ENCODE results near the gene ASPSCR1. TPM values are rescaled to one million over a fixed set of nuclear protein-coding genes. Genes with fewer than 3 reads are reported as not detected.

Gene ASPSCR1
- total and polyA plus RNA-seq, 10 of the 15 experiments (the other 5 are each of a cell fraction or from before 2014, with no cell fraction given) = 1.5 to 48.4 (median 25.4) TPM

DNA sequence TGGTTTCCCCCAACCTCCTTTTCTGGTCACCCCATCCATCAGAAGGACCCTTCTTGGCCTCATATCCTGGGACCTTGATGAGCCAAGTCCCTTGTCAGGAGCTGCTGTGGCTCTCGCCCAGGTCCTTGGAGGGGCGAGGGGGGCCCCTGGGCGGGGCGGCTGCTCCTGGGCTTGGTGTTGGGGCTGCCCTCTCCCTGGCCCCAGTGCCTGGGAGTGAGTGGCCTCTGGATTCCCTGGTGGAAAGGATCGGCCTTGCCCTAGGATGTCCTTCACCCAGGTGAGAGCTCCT lies 10.2 kb upstream of the ASPSCR1 start:
- WGBS (ENCODE audit: insufficient coverage, insufficient replicate concordance, low lambda C conversion rate, missing lambda C conversion rate) = 44% methylated on average over 5 of the region's 5 CpGs
- no peak for FAIRE-seq

More for the DNA sequence above, 10.2 kb upstream of the ASPSCR1 start:
- POLR2A ChIA-PET = interaction anchor here (0.6 to 2.3 kb wide), 10 partner anchors 9 to 325 kb away, joined by 3 to 18 read pairs (median 3); partner anchors contain the start of genes ASPSCR1, DCXR, FASN and MCRIP1
- Histone ChIP-seq H3K27me3 (replicated peaks in 1 of 2; ENCODE audit: control insufficient read depth in 2 of 2, insufficient read depth in 2 of 2, low read length in 1 of 2) (peaks cover 2 to 5% of the 10 kb centered on the region in 2 experiments), H3K9me3 (replicated peaks; ENCODE audit: control insufficient read depth, insufficient read depth, low read length) (no peaks in the 10 kb centered on the region), H3K79me2 (ENCODE audit: control insufficient read depth, insufficient read depth, low read length) (no peaks in the 10 kb centered on the region), H2AFZ (ENCODE audit: control insufficient read depth, low read depth, low read length) (peak overlapping the region; percentile 5; the same call in 1 of the 2 replicates), H3K36me3 (ENCODE audit: control insufficient read depth in 2 of 2, insufficient read depth in 2 of 2, low read length in 1 of 2) (no peaks in the 10 kb centered on the region), H3K9ac (ENCODE audit: control insufficient read depth, insufficient read depth, low read length) (no peak overlapping the region), H3K27ac (ENCODE audit: control insufficient read depth, insufficient read depth) (no peak overlapping the region), H3K4me2 (ENCODE audit: control insufficient read depth, insufficient read depth) (peak overlapping the region; percentile 49), H3K4me3 (no peak overlapping the region), H4K20me1 (ENCODE audit: control insufficient read depth, insufficient read depth) (no peaks in the 10 kb centered on the region), H3K4me1 (ENCODE audit: control insufficient read depth, insufficient read depth, low read length) (peaks cover 18% of the 10 kb centered on the region)
- no peak for ATAC-seq
- in situ Hi-C loops (cut with MboI) (no loop called here), intact Hi-C loops (cut with micrococcal nuclease; ENCODE audit: unreplicated experiment) (loop anchor here (5.0 kb wide), 1 partner anchor 40 kb away; the partner anchor contains the start of gene MAFG)
- no peak for TF ChIP-seq REST (IDR thresholded peaks at IDR 0.05; ENCODE audit: low read depth, low read length)
- no peak for TF ChIP-seq E2F4 (IDR thresholded peaks at IDR 0.05; ENCODE audit: low read depth, low read length)
- no peak for TF ChIP-seq USF2 (IDR thresholded peaks at IDR 0.05; ENCODE audit: borderline replicate concordance, low read depth, low read length)
- no peak for TF ChIP-seq WRNIP1 (IDR thresholded peaks at IDR 0.05; ENCODE audit: borderline replicate concordance, low read depth, low read length)
- RAD21 ChIA-PET (ENCODE audit: unreplicated experiment) = interaction anchor here (0.6 to 1.9 kb wide), 4 partner anchors 8 to 73 kb away, joined by 4 to 12 read pairs (median 6); partner anchors contain the start of genes CENPX and LRRC45
- SMC1A ChIA-PET (ENCODE audit: uncharacterized antibody, unreplicated experiment) = interaction anchor here (1.2 to 2.0 kb wide), 3 partner anchors 10 to 71 kb away, joined by 4 to 9 read pairs (median 7); partner anchors contain the start of genes ASPSCR1 and DCXR
- no peak for DNase-seq (ENCODE audit: low read depth, low spot score)
- CTCF ChIA-PET = interaction anchor here (0.7 to 2.9 kb wide), 3 partner anchors 8 to 54 kb away, joined by 3 to 28 read pairs (median 4); partner anchors contain the start of genes CENPX and LRRC45
- BruUV-seq (replicated peaks) = no TSS peak
